HG03060 (cell line): Measurements from ENCODE around the gene KIAA0753.

Source experiments
- ATAC-seq: cut with Tn5 transposase; IDR thresholded peaks from one replicate; pipeline ENCODE4 v1.9.1; 2021; ENCODE audit warnings: low read depth, moderate number of reproducible peaks; ENCODE audit not compliant: unreplicated experiment

The KIAA0753 gene

DNA sequence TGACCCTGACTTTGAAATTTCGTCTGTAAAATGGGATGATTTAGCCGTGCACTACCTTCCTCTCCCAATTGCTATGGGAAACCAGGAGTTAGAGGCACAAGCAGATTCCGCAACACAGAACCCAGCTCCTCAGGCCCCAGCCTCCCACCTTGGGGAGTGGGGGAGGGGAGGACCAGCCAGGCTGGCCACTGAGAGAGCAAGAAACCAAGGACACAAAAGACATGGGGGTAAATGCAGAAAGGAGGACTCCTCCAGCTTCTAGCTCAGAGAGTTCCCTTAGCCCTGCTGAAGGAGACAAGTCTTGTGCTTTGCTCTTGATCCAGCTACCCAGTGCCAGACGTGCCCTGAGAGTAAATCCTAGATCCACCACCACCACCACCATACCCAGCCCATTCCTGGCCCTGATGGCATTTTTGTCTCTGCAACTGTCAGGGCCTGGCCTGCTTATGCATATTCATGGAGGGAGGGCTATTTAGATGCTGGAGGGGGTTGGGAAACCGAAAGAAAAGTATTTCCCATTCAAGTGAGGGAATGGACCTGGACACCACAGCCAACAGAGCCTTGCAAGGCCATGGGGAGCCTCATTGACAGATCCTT is 110.1 kb downstream of the KIAA0753 start:
- ATAC-seq = no peak

DNA sequence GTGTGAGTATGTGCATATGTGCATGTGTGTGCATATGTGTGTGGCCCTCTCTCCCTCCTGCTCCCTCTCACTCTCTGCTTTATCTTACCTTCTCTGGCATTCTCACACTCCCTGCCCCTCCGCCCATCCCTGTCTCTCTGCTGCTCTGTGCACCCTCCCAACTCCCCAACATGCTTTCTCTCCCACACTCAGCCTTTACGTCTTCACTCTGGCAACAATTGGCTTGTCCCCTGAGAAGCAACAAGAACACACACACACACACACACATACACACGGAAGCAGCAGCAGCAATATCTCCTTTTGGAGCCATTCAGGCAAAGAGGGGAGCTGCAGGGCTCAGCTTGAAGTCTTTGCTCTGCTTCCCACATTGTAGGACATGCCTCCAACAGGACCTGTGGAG is 112.0 kb downstream of the KIAA0753 start:
- no peak for ATAC-seq
